H1 (cell line): ENCODE results near the gene VPS50. TPM values are rescaled to one million over a fixed set of nuclear protein-coding genes. Genes with fewer than 3 reads are reported as not detected.

Experiments used
- CTCF ChIA-PET: fragments of 300-600 bp; sonication (Branson Sonifier 250); formaldehyde crosslinking; loops from one replicate; lab custom pipeline; 2021; ENCODE audit not compliant: partially characterized antibody; lab: Charles Lee
- POLR2A ChIA-PET: fragments of 300-600 bp; sonication (Branson Sonifier 250); formaldehyde crosslinking; loops from one replicate; lab custom pipeline; 2021; ENCODE audit warnings: inconsistent platforms; ENCODE audit not compliant: partially characterized antibody; lab: Charles Lee
- DNase-seq, 2 experiments: peaks; one replicate each; pipeline versions ENCODE4 v3.0.0 to v3.0.0-alpha.2; 2010 to 2022; ENCODE audit warnings: low spot score in 2 of 2, low read depth in 1 of 2, mixed read lengths in 1 of 2
- FAIRE-seq: peaks from 2 replicates; lab custom pipeline; 2011; peaks lifted over from hg19 to GRCh38; lab: Jason Lieb, UNC
- H2AFZ ChIP-seq: 2 replicates; pipeline ENCODE4 v1.8.1; 2012; ENCODE audit warnings: low read length, inconsistent platforms
- H2AK5ac ChIP-seq: 2 replicates; pipeline ENCODE4 v1.6.1; 2013; ENCODE audit warnings: low read depth, low read length
- H2BK120ac ChIP-seq: replicated peaks from 2 replicates; pipeline ENCODE3; 2013; ENCODE audit warnings: low read depth, low read length, inconsistent platforms
- H2BK12ac ChIP-seq: 2 replicates; pipeline ENCODE4 v1.6.1; 2013; ENCODE audit warnings: low read depth, low read length
- H2BK15ac ChIP-seq: 2 replicates; pipeline ENCODE4 v1.6.1; 2013; ENCODE audit warnings: low read length
- H2BK20ac ChIP-seq: 2 replicates; pipeline ENCODE4 v1.6.1; 2013; ENCODE audit warnings: low read length
- H2BK5ac ChIP-seq: 2 replicates; pipeline ENCODE4 v1.6.1; 2013; ENCODE audit warnings: low read depth, low read length
- H3K14ac ChIP-seq: 2 replicates; pipeline ENCODE4 v1.6.1; 2013; ENCODE audit warnings: inconsistent platforms; ENCODE audit not compliant: insufficient read length
- H3K18ac ChIP-seq: 2 replicates; pipeline ENCODE4 v1.6.1; 2013; ENCODE audit warnings: low read length; ENCODE audit errors: extremely low read depth
- H3K23ac ChIP-seq: 2 replicates; pipeline ENCODE4 v1.6.1; 2013; ENCODE audit warnings: inconsistent platforms; ENCODE audit not compliant: insufficient read length
- H3K23me2 ChIP-seq: 2 replicates; pipeline ENCODE4 v1.6.1; 2013; ENCODE audit warnings: low read depth, low read length
- H3K27ac ChIP-seq: 2 replicates; pipeline ENCODE4 v1.6.1; 2011; ENCODE audit warnings: low read depth, low read length, inconsistent platforms
- H3K27me3 ChIP-seq, 4 experiments: replicated peaks in 1 of 4; 1 replicate in 1 of 4; 2 replicates in 3 of 4; pipeline versions ENCODE4 v1.6.1 to v1.8.1; 2011 to 2013; ENCODE audit warnings: low read length in 3 of 4, mild to moderate bottlenecking in 3 of 4, inconsistent platforms in 2 of 4, mixed read lengths in 2 of 4, moderate library complexity in 1 of 4; ENCODE audit not compliant: control insufficient read depth in 3 of 4, insufficient read depth in 3 of 4; ENCODE audit errors: extremely low read depth in 1 of 4
- H3K36me3 ChIP-seq, 4 experiments: 2 replicates each; pipeline versions ENCODE4 v1.6.1 to v1.8.1; 2011 to 2013; ENCODE audit warnings: mild to moderate bottlenecking in 4 of 4, low read length in 3 of 4, moderate library complexity in 2 of 4, control low read depth in 1 of 4, inconsistent platforms in 1 of 4; ENCODE audit not compliant: insufficient read depth in 4 of 4, control insufficient read depth in 2 of 4
- H3K4ac ChIP-seq: replicated peaks from 2 replicates; pipeline ENCODE3; 2013; ENCODE audit warnings: low read length, low read depth, mixed read lengths, inconsistent platforms; ENCODE audit not compliant: insufficient read length
- H3K4me1 ChIP-seq, 4 experiments: replicated peaks in 1 of 4; 1 replicate in 1 of 4; 2 replicates in 3 of 4; pipeline versions ENCODE4 v1.6.1 to v1.8.1; 2011 to 2013; ENCODE audit warnings: low read length in 3 of 4, inconsistent platforms in 2 of 4, mixed read lengths in 1 of 4; ENCODE audit not compliant: insufficient read depth in 4 of 4, control insufficient read depth in 3 of 4
- H3K4me2 ChIP-seq, 2 experiments: 2 replicates each; pipeline versions ENCODE4 v1.6.1 to v1.8.1; 2011 to 2013; ENCODE audit warnings: low read depth in 2 of 2, low read length in 2 of 2, control low read depth in 1 of 2, inconsistent platforms in 1 of 2, mild to moderate bottlenecking in 1 of 2; ENCODE audit not compliant: insufficient read depth in 1 of 2
- H3K4me3 ChIP-seq, 4 experiments: fragments of 200-600, 300-600 bp in 1 of 4; sonication (generic), shearing (Covaris generic), sonication (Bioruptor Twin) in 1 of 4; 2 replicates each; pipeline versions ENCODE4 v1.5.1 to v1.8.1; 2011 to 2016; ENCODE audit warnings: low read length in 4 of 4, low read depth in 3 of 4, control low read depth in 2 of 4, inconsistent platforms in 2 of 4, mild to moderate bottlenecking in 2 of 4, mixed read lengths in 1 of 4, moderate library complexity in 1 of 4; ENCODE audit not compliant: insufficient read depth in 2 of 4; ENCODE audit errors: extremely low read depth in 1 of 4
- H3K56ac ChIP-seq: replicated peaks from 2 replicates; pipeline ENCODE3; 2013; ENCODE audit warnings: low read depth, mild to moderate bottlenecking, mixed read lengths, low read length, inconsistent platforms; ENCODE audit not compliant: insufficient read length
- H3K79me1 ChIP-seq: 2 replicates; pipeline ENCODE4 v1.6.1; 2013; ENCODE audit warnings: low read depth, low read length, control low read depth
- H3K79me2 ChIP-seq, 2 experiments: 2 replicates each; pipeline versions ENCODE4 v1.6.1 to v1.8.1; 2012 to 2013; ENCODE audit warnings: low read length in 2 of 2, mild to moderate bottlenecking in 2 of 2, inconsistent platforms in 1 of 2; ENCODE audit not compliant: insufficient read depth in 2 of 2, control insufficient read depth in 1 of 2
- H3K9ac ChIP-seq, 4 experiments: replicated peaks in 1 of 4; 1 replicate in 1 of 4; 2 replicates in 3 of 4; pipeline versions ENCODE4 v1.6.1 to v1.8.1; 2011 to 2013; ENCODE audit warnings: low read depth in 3 of 4, low read length in 3 of 4, control low read depth in 2 of 4, mild to moderate bottlenecking in 2 of 4, moderate library complexity in 2 of 4, inconsistent platforms in 1 of 4; ENCODE audit errors: extremely low read depth in 1 of 4
- H3K9me3 ChIP-seq, 2 experiments: 2 replicates each; pipeline versions ENCODE4 v1.6.1 to v1.8.1; 2012 to 2013; ENCODE audit warnings: mild to moderate bottlenecking in 2 of 2, moderate library complexity in 2 of 2, control low read depth in 1 of 2, inconsistent platforms in 1 of 2, low read depth in 1 of 2, low read length in 1 of 2, mixed read lengths in 1 of 2; ENCODE audit not compliant: insufficient read depth in 2 of 2
- H4K20me1 ChIP-seq, 2 experiments: replicated peaks in 1 of 2; 2 replicates each; pipeline versions ENCODE3 to v1.8.1; 2011 to 2013; ENCODE audit warnings: inconsistent platforms in 2 of 2, low read length in 2 of 2, mild to moderate bottlenecking in 1 of 2; ENCODE audit not compliant: insufficient read depth in 2 of 2, control insufficient read depth in 1 of 2
- H4K5ac ChIP-seq: 2 replicates; pipeline ENCODE4 v1.6.1; 2013; ENCODE audit warnings: low read length, low read depth, mixed read lengths, inconsistent platforms; ENCODE audit not compliant: insufficient read length
- H4K8ac ChIP-seq: 2 replicates; pipeline ENCODE4 v1.8.0; 2013; ENCODE audit warnings: mild to moderate bottlenecking, moderate library complexity, low read length, inconsistent platforms; ENCODE audit not compliant: insufficient read depth; ENCODE audit errors: extremely low read depth
- H4K91ac ChIP-seq: replicated peaks from 2 replicates; pipeline ENCODE3; 2013; ENCODE audit warnings: low read length, mixed read lengths, inconsistent platforms; ENCODE audit not compliant: insufficient read length
- ASH2L ChIP-seq: fragments of 200-600, 300-600 bp; sonication (generic); IDR thresholded peaks from one replicate; pipeline ENCODE4 v1.7.1; 2017; ENCODE audit warnings: low read length
- CHD1 ChIP-seq: IDR thresholded peaks from 2 replicates; pipeline ENCODE4 v1.6.1; 2012; ENCODE audit warnings: low read depth, low read length, improper control_type of control experiment
- HDAC6 ChIP-seq: IDR thresholded peaks from one replicate; pipeline ENCODE4 v1.7.1; 2012; ENCODE audit warnings: low read depth, mild to moderate bottlenecking, inconsistent platforms, low read length, moderate library complexity
- JUND ChIP-seq: IDR thresholded peaks from 2 replicates; pipeline ENCODE4 v1.6.1; 2011; ENCODE audit warnings: mild to moderate bottlenecking, improper control_type of control experiment, low read length
- KDM4A ChIP-seq: IDR thresholded peaks from one replicate; pipeline ENCODE4 v1.7.1; 2012; ENCODE audit warnings: low read depth, mild to moderate bottlenecking, moderate library complexity, low read length, inconsistent platforms; ENCODE audit not compliant: severe bottlenecking
- KDM5A ChIP-seq: fragments of 200-600 bp; IDR thresholded peaks from 2 replicates; pipeline ENCODE4 v1.7.1; 2012; ENCODE audit warnings: mild to moderate bottlenecking, low read length, inconsistent platforms, mixed read lengths
- SUZ12 ChIP-seq: fragments of 200-600 bp; sonication (generic); IDR thresholded peaks from 2 replicates; pipeline ENCODE4 v1.6.1; 2012; ENCODE audit warnings: mild to moderate bottlenecking, inconsistent platforms, low read length, moderate library complexity, mixed read lengths
- ZNF274 ChIP-seq: IDR thresholded peaks from 2 replicates; pipeline ENCODE4 v1.7.0; 2012; ENCODE audit warnings: low read length, borderline replicate concordance; ENCODE audit errors: extremely low read depth
- WGBS, 2 experiments: shearing (Covaris generic) in 1 of 2; methylation state at CpG; one replicate each; pipeline versions ENCODE4 v1.1.6 to v1.1.7; 2013 to 2015; ENCODE audit warnings: low lambda C conversion rate in 2 of 2, mixed read lengths in 2 of 2, inconsistent platforms in 1 of 2, low coverage in 1 of 2, missing lambda C conversion rate in 1 of 2; ENCODE audit not compliant: insufficient replicate concordance in 2 of 2, insufficient coverage in 1 of 2, insufficient read length in 1 of 2; ENCODE audit errors: extremely low coverage in 1 of 2, missing lambda C conversion rate in 1 of 2; 5-methylcytosine and 5-hydroxymethylcytosine counted together
- polyA plus RNA-seq, 7 experiments: library from polyadenylated mRNA; depleted of rRNA in 3 of 7; stranded (reverse) in 5 of 7; unstranded in 2 of 7; fragments of >200 nt in 5 of 7; fragments of 200-250 nt in 2 of 7; gene quantifications; 1 replicate in 5 of 7; 2 replicates in 1 of 7; 4 replicates in 1 of 7; pipeline versions ENCODE4 v1.2.1 to v1.2.3, GENCODE V29; 2011 to 2013; ENCODE audit warnings: missing spikeins in 2 of 7, mixed read lengths in 2 of 7
- total RNA-seq: library from RNA; stranded (reverse); fragmentation: NEBNext Ultra II Directional; extraction: Animal tissue kit (Norgen Biotek cat#: 25700); gene quantifications from 2 replicates; pipeline ENCODE4 v1.2.1, GENCODE V29; 2021

The VPS50 gene
- total and polyA plus RNA-seq, 2 of the 8 experiments (the other 6 are each of a cell fraction or from before 2014, with no cell fraction given): 3.7 to 9.3 TPM

DNA sequence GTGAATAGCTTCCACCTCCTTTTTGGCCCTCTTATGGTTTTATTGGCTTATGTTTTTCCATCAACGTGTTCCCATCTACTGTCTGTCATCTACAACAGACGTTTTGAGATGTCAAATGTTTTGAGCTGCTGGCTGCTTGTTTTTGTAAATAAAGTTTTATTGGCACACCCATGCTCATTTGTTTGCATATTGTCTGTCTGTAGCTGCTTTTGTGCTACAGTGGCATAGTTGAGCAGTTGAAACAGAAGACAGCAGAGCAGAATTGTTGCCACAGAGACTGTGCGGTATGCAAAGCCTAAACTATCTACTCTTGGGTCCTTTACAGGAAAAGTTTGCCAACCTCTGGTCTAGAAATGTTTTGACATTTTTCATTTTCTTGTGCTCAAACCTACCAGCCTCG, 88.7 kb downstream of the VPS50 start:
- Histone ChIP-seq H3K14ac (no peak overlapping the region), H4K5ac (no peak overlapping the region), H3K27me3 (no peaks in the 10 kb centered on the region), H2BK20ac (no peak overlapping the region), H4K20me1 (no peaks in the 10 kb centered on the region), H3K4me2 (no peak overlapping the region), H4K8ac (no peak overlapping the region), H3K79me2 (no peaks in the 10 kb centered on the region), H3K9ac (no peak overlapping the region), H2BK5ac (no peak overlapping the region), H3K9me3 (no peaks in the 10 kb centered on the region), H3K56ac (no peak overlapping the region), H3K4me1 (no peaks in the 10 kb centered on the region), H2BK15ac (no peak overlapping the region), H2BK120ac (no peak overlapping the region), H4K91ac (no peak overlapping the region), H2AFZ (no peak overlapping the region), H2BK12ac (no peak overlapping the region), H3K4ac (no peak overlapping the region), H3K23ac (no peak overlapping the region), H3K79me1 (no peaks in the 10 kb centered on the region), H3K18ac (no peak overlapping the region), H3K36me3 (no peaks in the 10 kb centered on the region), H3K27ac (no peak overlapping the region), H3K4me3 (no peak overlapping the region), H3K23me2 (0 out of 2 replicates have a peak, but pooled peaks cover 2% of the 10 kb centered on the region), H2AK5ac (no peak overlapping the region)
- TF ChIP-seq ASH2L (no peak), JUND (no peak), SUZ12 (no peak), KDM5A (no peak), HDAC6 (no peak), ZNF274 (no peak), CHD1 (no peak), KDM4A (no peak)
- DNase-seq (no peak), FAIRE-seq (no peak)
- POLR2A ChIA-PET: no interaction called here
- CTCF ChIA-PET: interaction anchor here (1.2 to 1.7 kb wide), 2 partner anchors 44 to 230 kb away, joined by 3 to 7 read pairs; no protein-coding TSS in a partner anchor
- WGBS, 2 experiments: 88% methylated on average over 4 of the region's 4 CpGs; no CpG with 5 or more reads in 1 of the 2 experiments
